ENCODE data around the gene TDRD10. TPM values are rescaled to one million over a fixed set of nuclear protein-coding genes. Genes with fewer than 3 reads are reported as not detected.

The TDRD10 gene
- total RNA-seq, 3 donors from 2014 or later (not counting 1 experiment from before 2014, with no cell fraction given) = 0.38 TPM; not detected in 2

DNA sequence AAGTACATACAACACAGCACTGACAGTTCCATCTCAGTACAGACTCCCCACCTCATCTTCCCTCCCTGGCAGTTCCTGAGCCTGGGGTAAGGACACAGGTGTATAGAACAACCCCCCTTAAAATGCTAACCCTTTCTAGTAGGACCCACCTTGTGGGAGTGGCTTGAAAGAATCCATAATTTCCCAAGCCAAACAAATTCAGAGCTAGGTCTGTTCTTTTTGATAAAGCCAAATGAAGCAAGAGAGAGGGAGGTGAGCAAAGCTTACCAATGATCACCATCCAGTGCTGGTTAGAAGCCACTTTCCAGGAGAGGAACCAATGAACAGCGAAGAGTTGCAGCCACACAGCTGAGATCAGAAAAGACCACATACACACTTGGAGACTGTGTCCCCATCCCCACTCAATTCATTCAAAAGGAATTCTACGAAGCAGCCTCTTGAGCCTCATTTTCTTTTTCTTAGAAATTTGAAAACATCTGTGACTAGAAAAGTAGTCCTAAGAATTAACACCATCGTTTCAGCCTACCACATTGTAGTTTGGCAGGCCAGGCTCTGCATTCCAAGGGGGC, 47.3 kb downstream of the TDRD10 start:
- Mint-ChIP-seq H3K27ac (peak overlapping the region in 1 of 2 donors; percentile 52), H3K36me3 (peaks cover 26% of the 10 kb centered on the region), H3K9me3 (no peaks in the 10 kb centered on the region), H3K4me3 (no peak overlapping the region), H3K4me1 (peaks cover 20 to 25% of the 10 kb centered on the region in 2 donors), H3K27me3 (ENCODE audit: low read depth in 2 of 2) (peaks cover 0 to 2% of the 10 kb centered on the region in 2 donors)
- Histone ChIP-seq H3K27ac (ENCODE audit: low read length) (no peak overlapping the region), H3K4me3 (ENCODE audit: low read length) (no peak overlapping the region), H3K36me3 (ENCODE audit: control insufficient read depth, insufficient read depth, low read length) (peaks cover 57% of the 10 kb centered on the region), H3K4me1 (ENCODE audit: control insufficient read depth, insufficient read depth, low read length) (no peaks in the 10 kb centered on the region), H3K9me3 (ENCODE audit: control insufficient read depth, insufficient read depth, low read length) (no peaks in the 10 kb centered on the region), H3K27me3 (ENCODE audit: control insufficient read depth, insufficient read depth, low read length) (no peaks in the 10 kb centered on the region)
- WGBS (ENCODE audit: insufficient coverage) = 98% methylated on average over 3 of the region's 3 CpGs
- intact Hi-C loops (cut with micrococcal nuclease) = no loop called here
- ATAC-seq (no peak), DNase-seq (no peak)
- no peak for TF ChIP-seq CTCF (IDR thresholded peaks at IDR 0.05)

- no peak overlapping the region for H3K27ac Mint-ChIP-seq
- intact Hi-C loops (cut with micrococcal nuclease) = no loop called here
- Histone ChIP-seq H3K4me1 (ENCODE audit: control insufficient read depth, insufficient read depth, low read length) (no peaks in the 10 kb centered on the region), H3K27me3 (ENCODE audit: control insufficient read depth, insufficient read depth, low read length) (no peaks in the 10 kb centered on the region), H3K4me3 (ENCODE audit: low read length) (no peak overlapping the region), H3K36me3 (ENCODE audit: control insufficient read depth, insufficient read depth, low read length) (peaks cover 65% of the 10 kb centered on the region), H3K9me3 (ENCODE audit: control insufficient read depth, insufficient read depth, low read length) (no peaks in the 10 kb centered on the region), H3K27ac (ENCODE audit: low read length) (no peak overlapping the region)
- no peak for DNase-seq
- no peaks in the 10 kb centered on the region for H3K27me3 Mint-ChIP-seq (ENCODE audit: low read depth in 2 of 2)
- H3K36me3 Mint-ChIP-seq = peaks cover 26% of the 10 kb centered on the region
- H3K4me1 Mint-ChIP-seq = peaks cover 25 to 26% of the 10 kb centered on the region in 2 donors
- TF ChIP-seq CTCF (IDR thresholded peaks at IDR 0.05) = no peak
- WGBS (ENCODE audit: insufficient coverage) = 91% methylated on average over 5 of the region's 5 CpGs
- no peak overlapping the region for H3K4me3 Mint-ChIP-seq
- ATAC-seq = no peak
- H3K9me3 Mint-ChIP-seq = no peaks in the 10 kb centered on the region
Observed at GRCh38 chr1:154550070-154550469, 48.1 kb downstream of the TDRD10 start.

- Mint-ChIP-seq H3K4me3 (no peak overlapping the region), H3K27ac (no peak overlapping the region), H3K36me3 (peaks cover 26% of the 10 kb centered on the region), H3K4me1 (peaks cover 27 to 28% of the 10 kb centered on the region in 2 donors), H3K27me3 (ENCODE audit: low read depth in 2 of 2) (no peaks in the 10 kb centered on the region), H3K9me3 (no peaks in the 10 kb centered on the region)
- no peak for TF ChIP-seq CTCF (IDR thresholded peaks at IDR 0.05)
- no peaks in the 10 kb centered on the region for H3K9me3 ChIP-seq (ENCODE audit: control insufficient read depth, insufficient read depth, low read length)
- no peak overlapping the region for H3K27ac ChIP-seq (ENCODE audit: low read length)
- 81% methylated on average over 6 of the region's 6 CpGs for WGBS (ENCODE audit: insufficient coverage)
- H3K27me3 ChIP-seq (ENCODE audit: control insufficient read depth, insufficient read depth, low read length) = no peaks in the 10 kb centered on the region
- no peak overlapping the region for H3K4me3 ChIP-seq (ENCODE audit: low read length)
- H3K36me3 ChIP-seq (ENCODE audit: control insufficient read depth, insufficient read depth, low read length) = peaks cover 71% of the 10 kb centered on the region
- no peaks in the 10 kb centered on the region for H3K4me1 ChIP-seq (ENCODE audit: control insufficient read depth, insufficient read depth, low read length)
- DNase-seq (no peak), ATAC-seq (no peak)
- intact Hi-C loops (cut with micrococcal nuclease) = no loop called here
Observed at GRCh38 chr1:154550657-154551056, 48.6 kb downstream of the TDRD10 start.

DNA sequence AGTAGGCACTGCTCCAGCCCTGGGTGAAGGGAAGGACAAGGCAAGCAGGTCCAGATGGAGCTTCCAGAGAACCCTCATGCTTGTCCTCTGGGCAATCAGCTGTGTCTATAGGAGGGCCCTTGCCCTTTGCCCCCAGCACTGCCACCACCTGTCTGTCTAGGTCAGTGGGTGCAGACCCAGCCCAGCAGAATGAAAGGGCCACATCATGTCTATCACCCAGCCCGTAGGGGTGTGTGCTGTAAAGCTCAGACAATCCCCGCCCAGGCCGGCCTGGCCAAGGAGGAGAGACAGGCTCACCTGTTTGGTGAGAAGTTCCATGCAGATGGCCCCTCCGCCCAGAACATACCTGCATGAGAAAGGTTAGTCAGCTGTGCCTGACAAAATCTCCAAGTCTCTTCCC, 49.5 kb downstream of the TDRD10 start:
- intact Hi-C loops (cut with micrococcal nuclease) = no loop called here
- Mint-ChIP-seq H3K4me1 (peaks cover 35% of the 10 kb centered on the region in 2 donors), H3K27ac (no peak overlapping the region), H3K36me3 (peaks cover 26% of the 10 kb centered on the region), H3K9me3 (no peaks in the 10 kb centered on the region), H3K4me3 (no peak overlapping the region), H3K27me3 (ENCODE audit: low read depth in 2 of 2) (no peaks in the 10 kb centered on the region)
- no peaks in the 10 kb centered on the region for H3K9me3 ChIP-seq (ENCODE audit: control insufficient read depth, insufficient read depth, low read length)
- peaks cover 5% of the 10 kb centered on the region for H3K4me1 ChIP-seq (ENCODE audit: control insufficient read depth, insufficient read depth, low read length)
- H3K4me3 ChIP-seq (ENCODE audit: low read length) = no peak overlapping the region
- no peak for TF ChIP-seq CTCF (IDR thresholded peaks at IDR 0.05)
- no peak overlapping the region for H3K27ac ChIP-seq (ENCODE audit: low read length)
- no peaks in the 10 kb centered on the region for H3K27me3 ChIP-seq (ENCODE audit: control insufficient read depth, insufficient read depth, low read length)
- peaks cover 77% of the 10 kb centered on the region for H3K36me3 ChIP-seq (ENCODE audit: control insufficient read depth, insufficient read depth, low read length)
- no peak for DNase-seq
- 93% methylated on average over 4 of the region's 4 CpGs for WGBS (ENCODE audit: insufficient coverage)
- ATAC-seq = no peak
